ENCODE data around the gene KLHL30. TPM values are rescaled to one million over a fixed set of nuclear protein-coding genes. Genes with fewer than 3 reads are reported as not detected.

KLHL30 gene
- total and polyA plus RNA-seq, 2 experiments from 2014 or later = 0.07 TPM; not detected in 1

GRCh38 chr2:238100049-238100820, 38.2 kb upstream of the KLHL30 start, which contains the start of gene ESPNL:
TSS of gene ESPNL (plus strand) at chr2:238100340. CDS start at chr2:238100420, 80 bp downstream.
- Histone ChIP-seq H3F3A (replicated peaks; ENCODE audit: low read depth) (peaks cover 5% of the 10 kb centered on the region; the same call in 1 of the 2 replicates), H4K20me1 (replicated peaks; ENCODE audit: insufficient read depth) (no peaks in the 10 kb centered on the region), H2AFZ (no peak within 1 kb of the TSS), H3K9me2 (ENCODE audit: insufficient read depth) (no peaks in the 10 kb centered on the region), H3K27me3 (ENCODE audit: insufficient read depth) (no peaks in the 10 kb centered on the region), H3K4me1 (ENCODE audit: insufficient read depth) (peaks cover 21% of the 10 kb centered on the region), H3K79me2 (replicated peaks; ENCODE audit: insufficient read depth) (no peaks in the 10 kb centered on the region), H3K4me2 (no peak within 1 kb of the TSS), H3K27ac (ENCODE audit: low read depth) (no peak within 1 kb of the TSS), H3K36me3 (ENCODE audit: insufficient read depth) (no peaks in the 10 kb centered on the region), H3K4me3 (no peak within 1 kb of the TSS)
- ATAC-seq (no peak), DNase-seq (ENCODE audit: low spot score) (no peak)
- no peak within 1 kb of the TSS for H3K27ac Mint-ChIP-seq
- H3K4me3 Mint-ChIP-seq = no peak within 1 kb of the TSS
- peaks cover 35% of the 10 kb centered on the region for H3K27me3 Mint-ChIP-seq (ENCODE audit: insufficient read depth, low read depth, poor library complexity)
- H3K9me3 Mint-ChIP-seq = no peaks in the 10 kb centered on the region
- no peak for TF ChIP-seq JUNB (IDR thresholded peaks at IDR 0.05; ENCODE audit: unreplicated experiment)
- no peak for TF ChIP-seq REST (IDR thresholded peaks at IDR 0.05; ENCODE audit: unreplicated experiment)
- TF ChIP-seq POLR2AphosphoS5 (IDR thresholded peaks at IDR 0.05; ENCODE audit: low read depth) = no peak
- no peak for TF ChIP-seq EZH2phosphoT487 (IDR thresholded peaks at IDR 0.05; ENCODE audit: unreplicated experiment)
- no peak for TF ChIP-seq EZH2 (IDR thresholded peaks at IDR 0.05; ENCODE audit: low read depth, unreplicated experiment)
- no peak for TF ChIP-seq ZNF331 (CRISPR knock-in tag; IDR thresholded peaks at IDR 0.05; ENCODE audit: low read depth)
- TF ChIP-seq ZNF114 (CRISPR knock-in tag; IDR thresholded peaks at IDR 0.05) = no peak
- TF ChIP-seq STAT1 (IDR thresholded peaks at IDR 0.05; ENCODE audit: unreplicated experiment) = no peak
- no peak for TF ChIP-seq ETS1 (IDR thresholded peaks at IDR 0.05)
- TF ChIP-seq ZNF462 (CRISPR knock-in tag; IDR thresholded peaks at IDR 0.05) = no peak
- no peak for TF ChIP-seq CREB1 (CRISPR knock-in tag; IDR thresholded peaks at IDR 0.05; ENCODE audit: low read depth)
- peaks cover 37% of the 10 kb centered on the region for H3K4me1 Mint-ChIP-seq
- H3K36me3 Mint-ChIP-seq (ENCODE audit: low read depth) = peaks cover 9% of the 10 kb centered on the region
